Sciatic nerve (tissue), 2 donors: Measurements from ENCODE around the gene LYPLAL1. TPM values are rescaled to one million over a fixed set of nuclear protein-coding genes. Genes with fewer than 3 reads are reported as not detected.
A peak's percentile ranks its signal among the peaks of the same experiment; 100 is the strongest.

Experiments
- ATAC-seq: fragments of 200-7000 bp; cut with Tn5 transposase; one replicate; pipeline ENCODE4 v1.9.1; 2020; ENCODE audit warnings: mild to moderate bottlenecking, moderate library complexity
- DNase-seq: peaks from one replicate; pipeline ENCODE4 v3.0.0-alpha.2; 2020; ENCODE audit warnings: low spot score
- intact Hi-C: fragments of 100-400 bp; cut with DNase I; formaldehyde crosslinking; loops from one replicate; pipeline ENCODE4 v1.14.2; 2022
- total RNA-seq: library from RNA; stranded (reverse); fragmentation: NEBNext Ultra II Directional; extraction: Animal tissue kit (Norgen Biotek cat#: 25700); gene quantifications from one replicate; pipeline ENCODE4 v1.2.1, GENCODE V29; 2021
- donor health status: DM: no; HTN: no; CAD: no.
- donor health status: DM: no; HTN: no; CAD: no.

The LYPLAL1 gene
- total RNA-seq, 1 donor from 2014 or later = 45.1 TPM

DNA sequence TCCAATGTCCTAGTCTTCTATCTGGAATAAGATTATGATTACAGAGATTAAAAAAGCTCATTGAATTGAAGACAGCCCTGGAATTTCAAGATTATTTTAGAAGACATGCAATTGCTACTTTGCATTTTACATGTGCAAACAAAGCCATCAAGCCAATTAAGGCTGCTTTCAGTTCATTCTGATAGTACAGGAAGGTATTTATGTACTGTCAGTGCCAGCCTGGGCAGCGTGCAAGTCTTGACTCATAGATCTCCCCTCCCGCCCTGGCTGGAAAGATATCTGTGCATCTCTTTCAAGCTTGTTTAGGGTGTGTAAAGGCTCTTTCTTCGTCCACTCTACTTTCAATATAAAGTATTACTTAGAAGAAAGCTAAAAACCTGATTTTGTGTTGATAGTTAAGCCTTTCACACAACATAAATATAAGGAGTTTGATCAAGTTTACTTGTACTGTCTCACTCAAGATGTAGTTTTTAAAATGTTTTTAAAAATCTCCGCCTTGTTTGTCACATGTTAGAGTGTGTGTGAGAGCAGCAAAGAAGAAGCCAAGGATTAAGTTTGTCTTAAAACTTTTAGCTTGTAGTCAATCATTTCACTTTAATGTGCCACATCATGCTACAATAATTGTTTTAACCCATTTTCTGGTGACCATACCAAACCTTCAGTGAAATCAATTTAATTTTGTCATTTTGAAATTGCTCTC lies 13.6 kb upstream of the LYPLAL1 start:
- DNase-seq (no peak), ATAC-seq (no peak)
- intact Hi-C loops = no loop called here

- intact Hi-C loops = no loop called here
- ATAC-seq = peak; percentile 36
- DNase-seq = no peak
Measured at GRCh38 chr1:219160967-219161366, 12.7 kb upstream of the LYPLAL1 start.

- DNase-seq = no peak
- intact Hi-C loops = no loop called here
- ATAC-seq = peak; percentile 26
Measured at GRCh38 chr1:219161371-219161770, 12.3 kb upstream of the LYPLAL1 start.

DNA sequence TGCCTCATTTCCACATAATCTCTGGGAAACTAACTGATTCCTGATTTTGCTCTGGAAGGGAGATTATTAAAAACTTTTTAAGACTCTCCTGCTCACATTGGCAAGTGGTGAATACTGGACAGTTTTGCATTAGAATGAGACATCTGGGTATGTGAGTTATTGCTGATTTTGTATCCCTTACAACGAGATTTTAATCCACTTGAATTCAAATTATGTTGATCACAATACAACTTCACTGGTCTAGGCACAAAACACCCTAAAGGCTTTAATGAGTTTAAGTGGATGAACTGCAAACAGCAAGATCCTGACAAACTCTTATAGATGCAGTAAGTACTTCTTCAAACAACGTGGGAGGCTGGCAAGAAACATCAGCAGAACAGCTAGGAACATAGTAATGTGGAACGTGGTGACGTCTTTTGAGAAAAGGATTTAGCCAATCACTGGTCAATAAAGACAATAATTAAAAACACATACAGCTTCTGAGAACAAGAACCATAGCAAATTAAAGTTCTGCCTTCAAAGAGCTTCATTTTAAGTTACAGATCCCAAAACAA lies 10.2 kb upstream of the LYPLAL1 start:
- ATAC-seq (no peak), DNase-seq (no peak)
- intact Hi-C loops = no loop called here

DNA sequence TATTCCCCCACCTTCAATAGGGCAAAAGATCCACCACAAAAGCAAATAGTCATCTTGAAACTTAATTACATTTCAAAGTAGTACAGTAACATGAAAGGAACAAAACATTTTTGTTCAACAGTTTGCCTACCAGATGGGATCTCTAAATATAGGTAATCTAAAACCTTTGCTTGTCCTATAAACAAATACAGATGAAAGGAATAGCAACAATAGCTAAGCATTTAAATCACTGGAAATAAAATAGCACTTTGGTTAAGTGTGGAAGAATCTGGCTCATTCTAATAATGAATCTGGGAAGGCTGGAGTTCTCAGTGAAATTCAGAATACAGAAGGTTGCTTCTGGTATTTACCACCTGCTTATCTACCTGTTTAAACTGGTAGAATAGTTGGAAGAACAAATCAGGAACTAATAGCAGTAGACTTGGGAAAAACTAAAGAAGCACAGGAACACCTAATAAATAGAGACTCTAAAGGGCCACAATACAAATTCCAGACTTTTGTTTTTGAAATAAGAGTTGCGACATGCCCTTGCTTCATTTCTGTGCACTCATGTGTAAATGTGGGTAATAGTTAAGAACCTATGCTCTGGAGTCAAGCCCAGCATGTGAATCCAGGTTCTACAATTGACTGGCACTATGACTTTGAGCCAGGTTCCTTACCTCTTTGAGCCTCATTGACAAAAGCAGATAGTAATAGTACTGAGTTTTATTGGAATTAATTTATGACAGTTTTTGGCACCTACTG lies 2.3 kb upstream of the LYPLAL1 start:
- DNase-seq = no peak
- intact Hi-C loops = loop anchor here (10.0 kb wide), 1 partner anchor 903 kb away; no protein-coding TSS in a partner anchor
- no peak for ATAC-seq

DNA sequence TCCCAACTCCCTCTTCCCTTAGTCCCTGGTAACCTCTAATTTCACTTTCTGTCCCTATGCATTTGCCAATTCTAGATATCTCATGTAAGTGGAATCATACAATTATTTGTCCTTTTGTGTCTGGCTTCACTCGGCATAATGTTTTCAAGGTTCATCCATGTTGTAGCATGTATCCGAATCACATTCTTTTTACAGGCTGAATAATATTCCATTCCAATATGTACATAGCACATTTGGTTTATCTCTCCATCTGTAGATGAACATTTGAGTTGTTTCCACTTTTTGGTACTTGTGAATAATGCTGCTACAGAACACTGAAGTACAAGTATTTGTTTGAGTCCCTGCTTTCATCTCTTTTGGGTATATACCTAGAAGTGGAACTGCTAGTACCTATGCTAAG lies 857 bp upstream of the LYPLAL1 start:
- no peak for ATAC-seq
- no peak for DNase-seq
- intact Hi-C loops = loop anchor here (10.0 kb wide), 1 partner anchor 902 kb away; no protein-coding TSS in a partner anchor

DNA sequence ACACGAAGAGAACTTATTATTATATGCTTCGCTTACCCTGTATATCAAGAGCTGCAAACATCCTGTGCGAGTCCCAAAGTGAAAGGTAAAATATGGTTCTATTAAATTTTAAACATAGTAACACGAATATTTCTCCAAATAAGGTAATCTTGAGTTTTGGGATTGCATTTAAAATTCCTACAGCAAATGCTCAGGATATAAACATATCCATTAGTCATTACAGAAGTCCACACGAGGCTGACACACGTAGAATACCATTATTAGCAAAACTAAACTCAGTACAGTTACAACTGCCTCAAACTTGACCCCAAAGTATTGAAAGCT lies 282 bp upstream of the LYPLAL1 start:
- ATAC-seq = no peak
- intact Hi-C loops = loop anchor here (10.0 kb wide), 1 partner anchor 901 kb away; no protein-coding TSS in a partner anchor

DNA sequence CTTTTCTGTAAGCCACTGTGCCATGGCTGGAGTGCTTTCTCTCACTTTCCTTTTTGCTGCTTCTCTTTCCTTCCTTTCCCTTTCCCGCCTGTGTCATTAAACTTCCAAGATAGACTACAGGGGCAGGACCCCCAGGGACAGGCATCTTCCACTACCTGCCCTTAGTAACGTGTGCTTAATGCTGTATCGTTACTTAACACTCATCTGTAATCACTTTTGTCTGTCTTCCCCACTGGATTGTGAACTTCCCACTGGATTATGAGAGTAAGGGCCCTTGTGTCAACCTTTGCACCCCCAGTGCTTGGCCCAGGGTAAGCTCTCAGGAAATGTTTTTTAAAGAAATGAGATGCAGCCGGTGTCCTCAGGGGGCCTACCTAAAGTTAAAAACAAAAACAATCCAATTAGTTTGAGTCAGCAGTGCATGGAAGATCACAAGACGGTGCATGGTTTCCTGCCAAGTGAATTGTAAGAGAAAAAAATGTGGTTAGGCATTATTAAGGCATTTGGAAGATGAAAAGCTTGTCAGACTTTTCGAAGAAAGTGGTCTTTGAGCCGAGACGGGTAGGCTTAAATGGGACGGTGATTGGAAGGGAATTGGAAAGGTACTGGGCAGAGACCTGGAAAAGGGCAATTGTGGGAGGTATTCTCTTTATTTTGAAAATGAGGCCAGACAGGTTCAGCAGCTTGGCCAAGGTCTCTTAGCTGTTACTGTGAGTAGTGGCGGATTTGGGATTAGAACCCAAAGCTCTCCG lies 958 bp downstream of the LYPLAL1 start:
- ATAC-seq = peak; percentile 67
- DNase-seq = no peak
- intact Hi-C loops = loop anchor here (10.0 kb wide), 1 partner anchor 900 kb away; no protein-coding TSS in a partner anchor

More for the DNA sequence above, 282 bp upstream of the LYPLAL1 start:
- DNase-seq = no peak

- DNase-seq (no peak), ATAC-seq (no peak)
- intact Hi-C loops = loop anchor here (10.0 kb wide), 1 partner anchor 900 kb away; no protein-coding TSS in a partner anchor
Measured at GRCh38 chr1:219175212-219175564, 1.5 kb downstream of the LYPLAL1 start.

GRCh38 chr1:219176168-219176567 lies 2.5 kb downstream of the LYPLAL1 start:
- DNase-seq (no peak), ATAC-seq (no peak)
- intact Hi-C loops = loop anchor here (10.0 kb wide), 1 partner anchor 899 kb away; no protein-coding TSS in a partner anchor

- intact Hi-C loops = loop anchor here (10.0 kb wide), 1 partner anchor 897 kb away; no protein-coding TSS in a partner anchor
- no peak for DNase-seq
- ATAC-seq = no peak
Measured at GRCh38 chr1:219177363-219177762, 3.7 kb downstream of the LYPLAL1 start.

DNA sequence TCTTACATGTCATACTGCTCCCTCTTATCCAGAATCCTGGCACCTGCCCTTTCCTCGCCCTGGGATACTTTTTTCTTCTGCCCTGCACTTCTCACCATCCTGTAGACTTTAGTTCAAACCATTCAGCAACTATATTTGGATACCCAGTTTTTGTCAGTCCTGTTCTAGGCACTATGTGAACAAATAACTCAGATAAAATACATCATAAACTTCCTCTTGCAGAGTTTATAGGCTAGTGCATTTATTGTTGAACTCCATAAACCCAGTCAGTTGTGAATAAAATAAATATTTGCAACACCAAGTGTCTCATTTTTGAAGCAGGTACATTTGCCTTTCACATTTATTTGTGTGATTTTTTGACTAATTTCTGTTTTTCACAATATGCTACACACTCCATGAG lies 4.3 kb downstream of the LYPLAL1 start:
- ATAC-seq = no peak
- intact Hi-C loops = loop anchor here (10.0 kb wide), 1 partner anchor 897 kb away; no protein-coding TSS in a partner anchor
- DNase-seq = no peak

DNA sequence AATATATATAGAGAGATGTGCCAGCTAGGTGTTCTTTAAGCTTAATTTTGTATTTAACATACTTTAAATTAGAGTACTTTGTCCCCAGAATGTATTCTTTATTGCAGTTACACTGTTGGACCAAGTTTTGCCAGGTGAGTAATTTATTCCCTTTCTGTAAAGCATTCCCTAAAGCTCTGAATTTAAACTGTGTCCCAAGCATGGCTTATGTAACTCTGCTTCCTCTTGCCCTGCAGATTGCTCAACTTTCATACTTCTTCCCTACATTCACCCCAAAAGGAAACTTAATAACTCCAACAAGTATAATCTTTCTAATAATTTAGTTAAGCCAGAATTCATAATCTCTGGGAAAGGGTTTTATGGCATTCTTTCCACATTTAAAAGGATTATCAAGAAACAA lies 5.6 kb downstream of the LYPLAL1 start:
- DNase-seq (no peak), ATAC-seq (peak; percentile 48)
- intact Hi-C loops = loop anchor here (10.0 kb wide), 1 partner anchor 896 kb away; no protein-coding TSS in a partner anchor

DNA sequence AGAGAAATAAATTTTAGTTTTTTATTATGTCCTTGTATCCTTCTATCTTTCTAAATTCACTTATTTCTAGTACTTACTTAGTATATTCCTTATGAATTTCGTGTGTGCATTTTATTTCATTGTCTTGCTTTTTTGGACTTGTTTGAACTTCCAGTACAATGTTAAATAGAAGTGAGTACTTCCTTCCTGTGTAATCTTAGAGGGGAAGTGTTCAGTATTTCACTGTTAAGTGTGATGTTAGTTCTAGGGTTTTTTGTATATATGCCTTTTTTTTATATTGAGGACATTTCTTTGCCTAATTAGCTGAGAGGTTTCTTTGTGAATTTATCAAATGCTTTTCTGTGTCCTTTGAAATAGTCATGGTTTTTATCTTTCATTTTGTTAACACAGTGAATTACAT lies 10.7 kb downstream of the LYPLAL1 start:
- no peak for ATAC-seq
- no peak for DNase-seq
- intact Hi-C loops = no loop called here

- DNase-seq = no peak
- ATAC-seq = no peak
- intact Hi-C loops = no loop called here
Measured at GRCh38 chr1:219185486-219186117, 11.9 kb downstream of the LYPLAL1 start.

- no peak for DNase-seq
- intact Hi-C loops = no loop called here
- no peak for ATAC-seq
Measured at GRCh38 chr1:219188331-219188803, 14.7 kb downstream of the LYPLAL1 start.

DNA sequence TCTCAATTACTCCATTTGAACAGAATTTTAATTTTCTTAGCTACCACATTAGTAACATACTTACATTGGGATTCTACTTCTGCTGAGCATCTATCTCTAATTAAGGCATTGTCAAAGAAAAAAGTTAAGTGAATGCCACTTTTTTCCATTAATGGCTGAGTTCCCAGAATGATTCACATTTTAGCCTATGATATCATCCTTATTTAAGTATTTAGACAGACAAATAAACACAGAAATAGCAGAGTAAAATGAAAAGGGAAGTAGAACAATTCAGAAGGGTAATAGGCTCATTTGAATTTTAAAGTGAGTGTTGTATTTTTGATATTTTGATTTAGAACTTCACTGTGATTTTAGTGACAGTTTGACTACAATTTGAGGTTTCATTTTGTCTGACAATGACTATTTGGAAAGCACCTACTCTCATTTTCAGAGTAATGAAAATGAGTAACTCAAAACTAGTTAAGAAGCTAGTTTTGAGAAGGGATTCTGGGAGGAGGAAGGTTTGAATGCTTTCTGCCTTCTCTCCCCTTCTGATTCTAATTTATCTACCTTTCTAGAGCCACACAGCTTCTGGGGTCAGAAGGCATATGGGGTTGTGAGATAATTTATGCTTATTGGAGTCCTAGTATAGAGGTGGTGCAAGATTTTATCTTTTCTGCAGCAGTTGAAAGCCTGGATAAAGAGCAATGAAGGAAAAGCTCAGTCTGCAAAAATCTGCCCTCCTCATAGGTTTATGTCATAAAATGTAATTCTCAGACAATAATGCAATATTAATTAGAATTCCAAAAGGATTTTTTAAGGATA lies 15.5 kb downstream of the LYPLAL1 start:
- ATAC-seq (peak; percentile 24), DNase-seq (no peak)
- intact Hi-C loops = no loop called here

DNA sequence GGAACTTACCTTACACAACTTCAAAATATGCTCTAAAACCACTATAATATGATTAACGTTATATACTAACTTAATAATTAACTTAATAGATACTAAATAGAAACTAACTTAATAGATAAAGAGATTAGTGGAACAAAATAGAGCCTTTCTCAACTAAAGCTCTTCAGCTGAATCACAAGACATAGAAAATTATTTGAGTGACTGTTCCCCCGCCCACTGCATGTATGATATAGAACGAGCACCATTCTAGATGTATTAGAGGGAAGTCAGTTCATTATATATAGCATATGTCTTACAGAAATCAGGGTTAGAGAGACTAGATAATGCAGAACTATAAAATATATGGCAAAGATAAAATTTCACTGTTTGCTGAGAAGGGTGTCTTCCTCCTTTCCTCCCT lies 16.3 kb downstream of the LYPLAL1 start:
- ATAC-seq (no peak), DNase-seq (no peak)
- intact Hi-C loops = no loop called here
